NCI-H2196 treated with DMSO at 0.1 percent for 48 hours (cell line): ENCODE measurements around the gene ACSL4.
"Not testable (repeated sequence)": the region's sequence is repeated elsewhere in the genome, so short reads cannot be mapped to it uniquely, and the experiment has no call there.

Source experiments
- DNase-seq: peaks from one replicate; lab custom pipeline; 2025; ENCODE audit not compliant: unreplicated experiment; lab: John Stamatoyannopoulos, UW

Gene ACSL4

DNA sequence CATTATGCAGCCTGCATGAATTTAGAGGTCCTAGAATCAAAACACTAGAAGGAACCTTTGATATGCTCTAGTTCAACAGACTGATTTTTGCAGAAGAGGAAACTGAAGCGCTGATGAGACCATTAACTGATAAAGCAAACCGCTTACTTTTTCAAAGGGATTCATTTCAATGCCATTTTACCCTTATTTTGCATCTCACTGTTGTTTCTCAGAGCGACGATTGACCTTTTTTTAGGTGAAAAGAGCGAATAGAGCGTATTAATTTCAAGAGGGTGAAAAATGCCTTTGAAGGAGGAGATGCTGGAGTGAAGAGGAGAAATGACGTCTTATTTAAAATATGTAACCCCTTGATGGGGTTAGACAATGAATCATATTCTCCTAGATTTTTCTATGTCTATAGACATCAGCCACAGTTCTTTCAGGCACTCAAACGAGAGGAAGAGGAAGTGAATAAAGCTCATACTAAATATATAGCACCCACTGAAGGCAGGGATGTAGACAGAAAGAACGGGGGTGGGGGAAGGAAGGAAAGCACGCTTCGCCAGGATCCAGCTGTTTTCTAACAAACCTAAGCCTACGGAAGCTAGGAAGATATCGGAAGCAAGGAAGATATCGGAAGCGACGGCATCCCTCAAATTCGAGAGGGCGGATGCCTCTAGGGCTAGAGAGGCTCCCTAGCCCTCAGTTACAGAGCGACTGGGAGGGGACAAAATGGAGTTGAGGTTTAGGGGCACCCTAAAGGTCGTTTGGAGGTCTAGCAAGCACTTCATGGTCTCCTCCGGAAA, 848 bp downstream of the ACSL4 start:
- no peak for DNase-seq

GRCh38 chrX:109728173-109728535, 4.9 kb downstream of the ACSL4 start:
- no peak for DNase-seq

DNA sequence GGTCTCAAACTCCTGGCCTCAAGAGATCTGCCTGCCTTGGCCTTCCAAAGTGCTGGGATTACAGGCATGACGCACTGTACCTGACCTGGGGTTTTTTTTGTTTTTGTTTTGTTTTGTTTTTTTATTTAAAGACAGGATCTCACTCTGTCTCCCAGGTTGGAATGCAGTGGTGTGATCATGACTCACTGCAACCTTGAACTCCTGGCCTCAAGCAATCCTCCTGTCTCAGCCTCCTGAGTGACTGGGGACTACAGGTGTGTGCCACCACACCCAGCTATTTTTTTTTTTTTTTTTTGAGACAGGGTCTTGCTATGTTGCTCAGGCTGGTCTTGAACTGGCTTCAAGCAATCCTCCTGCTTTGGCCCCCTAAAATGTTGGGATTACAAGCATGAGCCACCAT, 8.1 kb downstream of the ACSL4 start:
- not testable (repeated sequence) for DNase-seq

DNA sequence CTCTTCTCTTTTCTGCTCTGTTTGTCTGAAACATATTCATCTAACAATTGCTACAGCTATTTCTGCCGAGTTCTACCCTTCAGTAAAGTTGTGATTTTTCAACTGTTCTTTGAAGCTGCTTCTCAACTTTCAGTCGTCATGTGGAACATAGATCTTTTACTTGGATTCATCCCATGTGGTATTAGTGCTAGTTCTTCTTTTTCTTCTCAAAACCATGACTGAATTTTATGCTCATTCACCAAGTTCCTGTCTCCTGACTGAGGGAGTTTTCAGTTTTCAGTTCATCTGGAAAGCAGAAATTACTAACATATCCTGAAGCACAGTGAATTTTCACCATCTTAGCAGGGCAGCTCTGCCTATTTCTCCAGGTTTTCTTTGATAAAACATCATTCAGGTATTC, 12.1 kb downstream of the ACSL4 start:
- DNase-seq, result no peak

- no peak for DNase-seq
Measured at GRCh38 chrX:109719264-109719663, 13.8 kb downstream of the ACSL4 start.

DNA sequence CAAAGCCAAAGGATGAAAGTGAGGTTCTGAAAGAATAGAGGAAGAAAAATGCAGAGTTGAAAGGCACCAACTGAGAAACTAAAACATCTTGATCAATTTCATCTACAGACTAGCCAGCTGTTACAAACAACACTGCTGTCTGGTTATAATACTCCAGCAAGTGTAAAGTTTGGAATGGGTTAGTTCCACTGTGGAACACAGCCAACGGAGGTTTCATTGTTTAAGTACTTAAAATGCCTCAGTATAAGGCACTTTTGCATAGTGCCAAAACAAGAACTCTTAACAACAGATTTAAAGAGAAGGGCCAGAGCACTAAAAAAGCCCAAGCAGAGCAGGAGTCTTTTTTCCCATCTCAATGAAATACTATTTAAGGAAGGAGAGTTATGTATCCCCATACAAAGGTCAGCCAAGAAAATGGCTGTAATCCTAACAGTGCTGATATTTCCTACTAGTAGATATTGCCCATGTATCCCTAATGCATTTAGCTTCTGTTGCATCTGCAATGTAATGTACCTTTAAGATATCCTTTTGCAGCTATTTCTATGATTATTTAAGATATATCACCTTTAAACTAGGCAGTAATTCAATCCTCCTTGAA, 16.5 kb downstream of the ACSL4 start:
- DNase-seq, result no peak

GRCh38 chrX:109714340-109714958, 18.6 kb downstream of the ACSL4 start:
- no peak for DNase-seq

GRCh38 chrX:109710181-109710580, 22.9 kb downstream of the ACSL4 start:
- DNase-seq, result no peak

DNA sequence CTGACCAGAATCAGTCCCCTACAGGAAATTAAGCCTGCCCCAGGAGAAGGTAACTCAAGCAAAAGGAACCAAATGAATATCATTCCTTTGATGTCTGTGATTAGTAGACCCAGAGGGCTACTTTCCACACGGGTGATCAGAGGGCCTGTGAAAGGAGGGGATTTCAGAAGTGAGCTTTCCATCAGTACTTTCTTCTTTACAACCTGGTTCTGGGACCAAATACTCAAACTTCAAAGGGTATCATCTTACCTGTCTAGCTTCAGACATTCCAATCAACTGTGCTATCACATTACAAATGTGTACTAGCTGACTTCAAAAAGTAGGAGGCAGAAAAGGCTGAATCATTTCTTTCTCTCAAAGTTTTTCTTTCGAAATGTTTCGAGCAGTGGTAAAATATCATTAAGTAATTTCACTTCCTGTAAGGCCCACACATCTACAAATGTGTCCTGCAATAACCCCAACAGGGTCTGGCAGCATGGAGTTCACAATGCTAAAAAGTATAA, 23.9 kb downstream of the ACSL4 start:
- DNase-seq, result no peak

DNA sequence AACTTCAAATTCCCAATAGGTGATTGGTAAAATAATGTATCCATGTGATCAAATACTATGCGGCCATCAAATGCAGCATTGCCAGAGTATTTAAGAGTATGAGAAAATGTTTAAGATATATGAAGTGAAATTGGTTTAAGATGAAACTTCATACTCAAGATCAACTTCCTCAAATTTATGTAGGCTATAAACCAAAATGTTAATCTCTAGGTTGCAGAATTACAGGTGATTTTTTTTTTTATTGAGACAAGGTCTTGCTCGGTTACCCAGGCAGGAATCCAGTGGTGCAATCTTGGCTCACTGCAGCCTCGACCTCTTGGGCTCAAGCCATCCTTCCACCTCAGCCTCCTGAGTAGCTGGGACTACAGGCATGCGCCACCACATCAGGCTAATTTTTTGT, 25.3 kb downstream of the ACSL4 start:
- no peak for DNase-seq

DNA sequence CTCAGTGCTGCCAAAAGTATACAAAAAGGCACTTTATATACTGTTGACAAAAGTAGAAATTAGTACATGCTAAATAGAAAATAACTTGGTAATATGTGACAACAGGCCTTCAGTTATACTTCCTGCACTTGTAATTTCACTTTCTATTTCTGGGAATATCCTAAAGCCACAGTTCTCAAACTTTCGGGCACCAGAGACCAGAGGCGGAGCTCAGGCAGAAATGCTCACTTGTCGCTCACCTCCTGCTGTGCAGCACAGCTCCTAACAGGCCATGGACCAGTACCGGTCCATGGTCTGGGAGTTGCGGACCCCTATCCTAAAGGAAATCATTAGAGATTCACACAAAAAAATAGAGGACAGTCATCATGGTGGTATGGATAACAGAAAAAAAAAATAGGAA, 25.7 kb downstream of the ACSL4 start:
- DNase-seq, result no peak

DNA sequence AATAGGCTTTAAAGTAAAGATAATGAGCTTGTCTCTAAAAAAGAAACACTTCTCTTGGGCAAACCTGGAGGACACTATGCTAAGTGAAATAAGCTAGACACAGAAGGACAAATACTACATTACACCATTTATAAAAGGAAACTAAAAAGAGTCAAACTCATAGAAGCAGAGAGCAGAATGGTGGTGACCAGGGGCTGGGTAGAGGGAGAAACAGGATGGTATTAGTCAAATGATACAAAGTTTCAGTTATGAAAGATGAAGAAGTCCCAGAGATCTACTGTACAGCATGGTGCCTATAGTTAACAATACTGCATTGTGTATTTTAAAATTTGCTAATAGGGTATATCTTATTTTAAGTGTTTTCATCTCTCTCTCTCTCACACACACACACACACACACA, 28.5 kb downstream of the ACSL4 start:
- no peak for DNase-seq

DNA sequence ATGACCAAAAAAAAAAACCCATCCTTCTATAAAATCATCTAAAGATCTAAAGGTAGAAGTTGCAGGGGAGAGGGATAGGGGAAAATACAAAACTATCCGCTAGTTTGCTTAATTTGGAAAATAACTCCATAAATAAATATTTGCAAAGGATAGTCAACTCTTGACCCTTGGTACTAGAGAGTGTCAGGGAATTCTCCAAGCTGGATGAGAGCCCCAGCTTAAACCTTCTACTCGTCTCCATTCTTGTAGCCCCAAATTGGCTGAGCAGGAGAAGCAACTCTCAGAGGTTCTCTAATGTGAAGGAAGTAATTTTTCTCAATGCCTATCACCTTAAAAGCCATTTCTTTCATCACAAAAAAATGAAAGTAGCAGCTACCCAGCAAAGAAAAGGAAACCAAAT, 35.2 kb downstream of the ACSL4 start:
- DNase-seq, result no peak

- DNase-seq, result no peak
Measured at GRCh38 chrX:109696146-109696740, 36.8 kb downstream of the ACSL4 start.

- no peak for DNase-seq
Measured at GRCh38 chrX:109695637-109696036, 37.4 kb downstream of the ACSL4 start.

DNA sequence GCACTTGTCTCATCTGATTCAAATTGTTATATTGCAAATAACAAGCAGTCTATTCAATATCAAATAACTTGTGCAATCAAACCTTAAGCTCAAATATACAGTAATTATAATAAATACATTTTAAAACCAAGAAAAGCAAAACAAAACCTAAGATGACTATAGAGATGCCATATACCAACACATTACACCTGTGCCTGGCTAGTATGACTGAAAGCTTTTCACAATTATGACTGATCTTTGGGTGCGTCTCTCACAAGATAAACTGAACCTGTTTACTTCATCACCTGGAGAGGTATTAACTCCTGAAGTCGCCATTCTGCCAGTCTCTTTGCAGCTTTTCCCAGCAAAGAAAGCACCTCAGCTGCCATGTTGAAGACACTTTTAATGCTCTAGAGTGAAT, 41.3 kb downstream of the ACSL4 start:
- no peak for DNase-seq

GRCh38 chrX:109691277-109691676, 41.8 kb downstream of the ACSL4 start:
- no peak for DNase-seq

DNA sequence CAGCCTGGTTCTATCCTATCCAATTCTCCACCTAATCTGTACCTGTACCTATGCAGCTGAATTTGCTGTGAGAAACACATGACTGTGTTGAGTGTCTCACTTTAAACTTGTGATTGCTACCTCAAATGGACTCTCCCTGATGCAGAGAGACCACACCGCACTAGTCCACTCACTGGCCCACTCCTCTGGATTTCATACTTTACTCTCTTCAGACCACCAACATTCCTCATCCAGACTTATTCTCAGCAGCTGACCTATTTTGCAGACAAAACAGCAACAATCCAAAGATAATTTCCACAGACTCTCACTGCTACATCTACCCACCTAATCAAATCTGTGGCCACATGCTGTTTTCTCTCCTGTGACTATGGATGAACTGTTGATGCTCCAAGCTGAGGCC, 45.2 kb downstream of the ACSL4 start:
- no peak for DNase-seq

DNA sequence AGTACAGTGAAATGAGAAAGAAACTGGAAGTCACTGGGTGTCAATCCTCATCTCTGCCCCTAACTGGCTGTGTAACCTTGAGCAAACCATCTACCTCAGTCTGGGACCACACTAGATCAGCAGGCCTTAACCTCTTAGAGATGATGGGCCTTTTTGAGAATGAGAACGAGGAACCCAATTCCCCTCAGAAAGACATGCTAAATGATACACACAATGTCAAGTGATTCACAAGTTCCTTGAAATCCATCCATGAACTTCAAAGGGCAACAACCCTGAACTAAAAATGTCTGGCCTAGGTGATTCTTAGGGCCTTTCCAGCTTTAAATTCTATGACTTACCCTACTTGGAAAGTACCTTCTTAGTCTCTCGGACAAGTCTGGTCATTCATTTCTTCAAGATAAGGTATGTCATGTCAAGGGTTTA, 47.4 kb downstream of the ACSL4 start:
- DNase-seq, result no peak

- DNase-seq, result no peak
Measured at GRCh38 chrX:109684136-109684535, 48.9 kb downstream of the ACSL4 start.

- no peak for DNase-seq
Measured at GRCh38 chrX:109681475-109682081, 51.5 kb downstream of the ACSL4 start.
